Measurements from ENCODE around the gene ZNF609.

Gene ZNF609

DNA sequence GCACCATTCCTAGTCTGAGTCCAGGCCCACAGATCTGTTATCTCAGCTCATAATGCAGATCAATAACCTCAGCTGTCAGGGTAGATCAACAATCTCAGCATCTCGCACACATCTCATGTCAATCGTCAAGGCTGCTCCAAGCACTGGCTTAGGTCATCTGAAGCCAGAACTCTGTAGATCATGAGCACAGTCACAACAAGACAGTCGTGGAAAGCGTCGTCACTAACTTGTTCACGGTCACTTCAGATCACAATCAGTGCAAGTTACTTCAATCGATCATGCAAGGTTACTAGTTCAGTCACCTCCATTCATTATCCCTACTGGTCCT lies 243.2 kb downstream of the ZNF609 start:
- H3K79me2 ChIP-seq (ENCODE audit: control insufficient read depth, insufficient read depth, low read length, unreplicated experiment) = peaks cover 44% of the 10 kb centered on the region
- no peaks in the 10 kb centered on the region for H3K27me3 ChIP-seq (ENCODE audit: insufficient read depth, low read length)
- peaks cover 38% of the 10 kb centered on the region for H3K4me1 ChIP-seq (ENCODE audit: control insufficient read depth, insufficient read depth, low read length, unreplicated experiment)
- no peak overlapping the region for H3K27ac ChIP-seq (ENCODE audit: low read depth, low read length)
- peak overlapping the region; percentile 96 for H3K4me3 ChIP-seq (ENCODE audit: low read depth, low read length)
- peak overlapping the region; percentile 35 for H2AFZ ChIP-seq (ENCODE audit: low read length, unreplicated experiment)
- H3K36me3 ChIP-seq (ENCODE audit: insufficient read depth, low read length) = no peaks in the 10 kb centered on the region

DNA sequence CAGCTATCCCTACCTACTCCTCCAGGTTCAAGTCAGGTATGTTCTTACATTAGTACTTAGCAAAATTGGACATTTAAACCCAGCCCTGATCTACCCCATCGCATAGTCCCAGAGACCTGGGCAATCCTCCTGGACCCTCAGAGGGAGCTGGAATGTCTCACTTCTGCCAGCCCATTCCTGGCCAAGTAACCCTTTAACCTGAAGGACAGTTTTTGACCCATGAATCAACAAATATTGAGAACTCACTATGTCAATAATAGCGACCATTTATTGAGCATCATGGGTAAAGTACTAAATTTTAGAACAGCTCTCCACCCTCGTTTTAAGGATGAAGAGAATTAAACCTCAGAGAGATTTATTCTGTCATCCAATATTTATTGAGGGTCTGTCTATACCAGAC lies 244.6 kb downstream of the ZNF609 start:
- Histone ChIP-seq H3K79me2 (ENCODE audit: control insufficient read depth, insufficient read depth, low read length, unreplicated experiment) (peaks cover 30% of the 10 kb centered on the region), H3K27me3 (ENCODE audit: insufficient read depth, low read length) (no peaks in the 10 kb centered on the region), H3K27ac (ENCODE audit: low read depth, low read length) (no peak overlapping the region), H2AFZ (ENCODE audit: low read length, unreplicated experiment) (no peak overlapping the region), H3K4me3 (ENCODE audit: low read depth, low read length) (no peak overlapping the region), H3K4me1 (ENCODE audit: control insufficient read depth, insufficient read depth, low read length, unreplicated experiment) (peaks cover 24% of the 10 kb centered on the region), H3K36me3 (ENCODE audit: insufficient read depth, low read length) (no peaks in the 10 kb centered on the region)

DNA sequence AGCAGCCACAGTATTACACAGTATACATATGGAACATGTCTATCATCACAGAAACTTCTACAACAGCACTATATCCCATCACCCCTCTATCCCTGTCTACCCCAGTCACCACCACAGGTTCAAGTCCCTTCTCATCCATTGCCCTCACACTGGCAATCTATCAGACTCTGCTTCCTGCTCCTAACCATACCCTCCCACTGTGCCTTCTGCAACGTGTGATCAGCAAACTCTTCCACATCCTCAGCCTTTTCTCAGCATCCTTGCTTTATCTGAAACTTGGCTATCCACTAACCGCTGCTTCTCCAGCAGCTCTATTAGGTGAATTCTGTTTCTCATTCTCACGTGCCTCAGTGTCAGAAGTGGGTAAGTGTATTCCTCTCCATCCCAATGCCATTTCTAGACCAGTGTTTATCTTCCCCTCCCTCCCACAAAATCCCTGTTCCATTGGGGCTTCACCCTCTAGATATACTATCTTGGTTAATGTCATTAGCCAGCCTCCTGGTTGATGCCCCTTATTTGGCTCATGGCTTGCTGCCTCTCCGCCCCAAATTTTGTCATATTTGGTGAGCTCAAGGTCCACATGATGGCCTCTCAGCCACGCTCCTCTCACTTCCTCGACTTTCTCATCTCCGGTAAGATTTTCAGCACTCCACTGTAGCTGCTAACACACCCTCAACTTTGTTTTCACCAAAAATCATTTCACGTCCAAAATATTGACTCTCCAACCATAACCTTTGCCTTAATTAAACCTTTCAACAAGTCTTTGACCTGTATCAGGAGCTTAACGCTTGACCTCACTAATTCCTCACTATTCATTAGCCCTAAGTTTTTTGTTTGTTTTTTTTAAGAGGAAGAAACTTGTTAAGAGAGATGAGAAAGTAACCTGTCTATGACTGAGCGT lies 245.9 kb downstream of the ZNF609 start:
- H3K4me3 ChIP-seq (ENCODE audit: low read depth, low read length) = no peak overlapping the region
- no peak overlapping the region for H2AFZ ChIP-seq (ENCODE audit: low read length, unreplicated experiment)
- H3K36me3 ChIP-seq (ENCODE audit: insufficient read depth, low read length) = no peaks in the 10 kb centered on the region
- H3K4me1 ChIP-seq (ENCODE audit: control insufficient read depth, insufficient read depth, low read length, unreplicated experiment) = peaks cover 12% of the 10 kb centered on the region
- H3K79me2 ChIP-seq (ENCODE audit: control insufficient read depth, insufficient read depth, low read length, unreplicated experiment) = peaks cover 17% of the 10 kb centered on the region
- H3K27me3 ChIP-seq (ENCODE audit: insufficient read depth, low read length) = no peaks in the 10 kb centered on the region
- H3K27ac ChIP-seq (ENCODE audit: low read depth, low read length) = no peak overlapping the region

DNA sequence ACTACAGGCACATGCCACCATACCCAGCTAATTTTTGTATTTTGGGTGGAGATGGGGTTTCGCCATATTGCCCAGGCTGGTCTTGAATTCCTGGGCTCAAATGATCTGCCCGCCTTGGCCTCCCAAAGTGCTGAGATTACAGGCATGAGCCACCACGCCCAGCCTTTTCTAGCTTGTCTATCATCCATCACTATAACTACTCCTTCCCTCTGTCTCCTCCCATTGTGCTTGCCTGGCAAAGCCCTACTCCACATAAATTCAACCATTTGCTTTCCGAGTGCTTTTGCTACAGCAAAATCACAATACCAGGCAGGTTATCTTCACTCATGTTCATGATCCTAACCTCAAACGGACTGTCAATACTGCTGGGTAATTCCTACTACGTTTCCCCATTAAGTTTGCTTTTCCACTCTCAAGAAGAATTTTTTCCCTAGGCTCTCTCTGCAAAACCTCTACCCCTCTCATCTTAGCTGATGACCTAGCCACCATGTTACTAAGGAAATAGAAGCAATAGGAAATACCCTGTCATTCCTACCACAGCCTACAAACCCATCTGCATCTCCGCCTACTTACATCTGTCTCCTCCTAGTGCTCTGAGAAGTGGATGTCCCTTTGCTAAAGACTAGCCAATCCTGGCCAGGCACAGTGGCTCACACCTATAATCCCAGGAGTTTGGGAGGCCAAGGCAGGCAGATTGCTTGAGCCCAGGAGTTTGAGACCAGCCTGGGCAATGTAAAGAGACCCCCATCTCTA lies 250.5 kb downstream of the ZNF609 start:
- Histone ChIP-seq H3K27ac (ENCODE audit: low read depth, low read length) (no peak overlapping the region), H3K4me3 (ENCODE audit: low read depth, low read length) (no peak overlapping the region), H3K79me2 (ENCODE audit: control insufficient read depth, insufficient read depth, low read length, unreplicated experiment) (no peaks in the 10 kb centered on the region), H3K4me1 (ENCODE audit: control insufficient read depth, insufficient read depth, low read length, unreplicated experiment) (no peaks in the 10 kb centered on the region), H3K27me3 (ENCODE audit: insufficient read depth, low read length) (no peaks in the 10 kb centered on the region), H3K36me3 (ENCODE audit: insufficient read depth, low read length) (no peaks in the 10 kb centered on the region), H2AFZ (ENCODE audit: low read length, unreplicated experiment) (no peak overlapping the region)

DNA sequence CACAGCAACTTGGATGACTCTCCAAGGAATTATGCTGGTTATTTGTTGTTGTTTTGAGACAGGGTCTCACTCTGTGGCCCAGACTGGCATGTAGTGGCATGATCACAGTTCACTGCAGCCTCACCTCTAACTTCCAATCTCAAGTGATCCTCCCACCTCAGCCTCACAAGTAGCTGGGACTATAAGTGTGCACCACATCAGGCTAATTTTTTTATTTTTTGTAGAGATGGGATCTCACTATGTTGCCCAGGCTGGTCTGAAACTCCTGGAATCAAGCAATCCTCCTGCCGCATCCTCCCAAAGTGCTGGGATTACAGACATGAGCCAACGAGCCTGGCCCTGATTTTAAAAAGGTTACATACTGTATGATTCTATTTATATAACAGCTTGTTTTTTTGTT lies 252.0 kb downstream of the ZNF609 start:
- no peak overlapping the region for H2AFZ ChIP-seq (ENCODE audit: low read length, unreplicated experiment)
- H3K27me3 ChIP-seq (ENCODE audit: insufficient read depth, low read length) = no peaks in the 10 kb centered on the region
- no peaks in the 10 kb centered on the region for H3K79me2 ChIP-seq (ENCODE audit: control insufficient read depth, insufficient read depth, low read length, unreplicated experiment)
- no peaks in the 10 kb centered on the region for H3K4me1 ChIP-seq (ENCODE audit: control insufficient read depth, insufficient read depth, low read length, unreplicated experiment)
- H3K27ac ChIP-seq (ENCODE audit: low read depth, low read length) = no peak overlapping the region
- H3K36me3 ChIP-seq (ENCODE audit: insufficient read depth, low read length) = no peaks in the 10 kb centered on the region
- H3K4me3 ChIP-seq (ENCODE audit: low read depth, low read length) = no peak overlapping the region

GRCh38 chr15:64713592-64713991 lies 253.2 kb downstream of the ZNF609 start:
- H3K27ac ChIP-seq (ENCODE audit: low read depth, low read length) = no peak overlapping the region
- no peak overlapping the region for H2AFZ ChIP-seq (ENCODE audit: low read length, unreplicated experiment)
- no peaks in the 10 kb centered on the region for H3K27me3 ChIP-seq (ENCODE audit: insufficient read depth, low read length)
- no peaks in the 10 kb centered on the region for H3K79me2 ChIP-seq (ENCODE audit: control insufficient read depth, insufficient read depth, low read length, unreplicated experiment)
- no peaks in the 10 kb centered on the region for H3K36me3 ChIP-seq (ENCODE audit: insufficient read depth, low read length)
- H3K4me1 ChIP-seq (ENCODE audit: control insufficient read depth, insufficient read depth, low read length, unreplicated experiment) = no peaks in the 10 kb centered on the region
- no peak overlapping the region for H3K4me3 ChIP-seq (ENCODE audit: low read depth, low read length)

- Histone ChIP-seq H3K79me2 (ENCODE audit: control insufficient read depth, insufficient read depth, low read length, unreplicated experiment) (no peaks in the 10 kb centered on the region), H3K27ac (ENCODE audit: low read depth, low read length) (no peak overlapping the region), H2AFZ (ENCODE audit: low read length, unreplicated experiment) (no peak overlapping the region), H3K36me3 (ENCODE audit: insufficient read depth, low read length) (no peaks in the 10 kb centered on the region), H3K4me1 (ENCODE audit: control insufficient read depth, insufficient read depth, low read length, unreplicated experiment) (no peaks in the 10 kb centered on the region), H3K27me3 (ENCODE audit: insufficient read depth, low read length) (no peaks in the 10 kb centered on the region), H3K4me3 (ENCODE audit: low read depth, low read length) (no peak overlapping the region)
These were observed 256.1 kb downstream of the ZNF609 start for GRCh38 chr15:64716452-64716851.

- no peak overlapping the region for H3K27ac ChIP-seq (ENCODE audit: low read depth, low read length)
- no peak overlapping the region for H3K4me3 ChIP-seq (ENCODE audit: low read depth, low read length)
- H3K36me3 ChIP-seq (ENCODE audit: insufficient read depth, low read length) = no peaks in the 10 kb centered on the region
- H3K27me3 ChIP-seq (ENCODE audit: insufficient read depth, low read length) = no peaks in the 10 kb centered on the region
- H2AFZ ChIP-seq (ENCODE audit: low read length, unreplicated experiment) = no peak overlapping the region
- H3K79me2 ChIP-seq (ENCODE audit: control insufficient read depth, insufficient read depth, low read length, unreplicated experiment) = no peaks in the 10 kb centered on the region
- no peaks in the 10 kb centered on the region for H3K4me1 ChIP-seq (ENCODE audit: control insufficient read depth, insufficient read depth, low read length, unreplicated experiment)
These were observed 256.8 kb downstream of the ZNF609 start for GRCh38 chr15:64717130-64717529.

DNA sequence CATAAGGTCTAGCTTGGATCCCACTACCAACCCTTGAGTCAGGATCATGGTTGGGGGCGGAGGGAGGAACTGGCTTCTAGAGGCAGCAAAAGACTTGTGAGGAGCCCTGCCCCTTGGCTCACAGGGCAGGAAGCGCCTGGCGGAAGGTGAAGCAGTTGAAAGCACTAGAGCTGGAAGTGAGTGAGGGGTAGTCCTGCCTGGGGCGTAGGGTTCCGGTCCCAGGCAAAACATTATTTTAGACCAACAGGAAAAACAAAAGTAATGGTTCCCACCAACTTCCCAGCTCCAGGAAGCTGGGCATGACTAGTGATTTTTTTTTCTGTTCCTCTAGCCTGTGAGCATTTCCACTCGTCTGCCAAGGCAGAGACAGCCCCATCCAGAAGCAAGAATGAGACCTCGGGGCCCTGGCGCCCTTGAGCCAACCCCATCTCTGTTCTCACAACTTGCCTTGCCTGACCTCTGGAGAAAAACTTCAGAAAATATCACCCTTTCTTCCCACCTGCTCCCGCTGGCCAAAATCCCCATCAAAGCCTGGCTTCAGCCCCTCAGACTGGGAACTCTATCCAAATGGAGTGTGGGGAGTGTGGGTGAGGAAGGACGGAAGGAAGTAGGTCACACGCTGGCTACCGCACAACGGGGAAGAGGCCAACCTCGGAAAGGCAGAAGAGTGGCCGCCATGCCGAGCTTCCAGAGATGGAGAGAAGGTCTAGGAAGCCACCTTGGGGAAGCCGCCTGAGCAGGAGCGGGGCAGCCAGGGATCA lies 257.5 kb downstream of the ZNF609 start:
- Histone ChIP-seq H3K79me2 (ENCODE audit: control insufficient read depth, insufficient read depth, low read length, unreplicated experiment) (no peaks in the 10 kb centered on the region), H3K4me1 (ENCODE audit: control insufficient read depth, insufficient read depth, low read length, unreplicated experiment) (no peaks in the 10 kb centered on the region), H3K27ac (ENCODE audit: low read depth, low read length) (no peak overlapping the region), H3K36me3 (ENCODE audit: insufficient read depth, low read length) (no peaks in the 10 kb centered on the region), H3K4me3 (ENCODE audit: low read depth, low read length) (no peak overlapping the region), H3K27me3 (ENCODE audit: insufficient read depth, low read length) (no peaks in the 10 kb centered on the region), H2AFZ (ENCODE audit: low read length, unreplicated experiment) (no peak overlapping the region)

DNA sequence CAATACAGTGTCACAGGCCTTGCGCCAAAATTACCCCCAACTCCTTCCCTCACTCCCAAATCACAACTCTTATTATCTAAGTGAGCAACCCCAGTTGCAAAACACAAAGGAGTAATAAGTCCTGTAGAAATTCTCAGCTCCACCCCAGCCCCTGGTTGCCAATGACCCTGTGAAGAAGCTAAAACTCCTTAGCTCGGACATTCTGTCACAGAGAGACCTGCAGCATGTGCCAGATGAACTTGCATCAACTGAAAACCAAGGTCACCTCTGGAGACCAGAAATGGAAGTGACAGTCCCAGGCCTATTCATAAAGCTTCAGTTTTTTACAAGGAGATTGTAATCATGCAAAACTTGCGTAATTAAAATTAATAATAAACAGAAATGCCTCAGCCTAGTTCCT lies 259.8 kb downstream of the ZNF609 start:
- H3K4me1 ChIP-seq (ENCODE audit: control insufficient read depth, insufficient read depth, low read length, unreplicated experiment) = no peaks in the 10 kb centered on the region
- H2AFZ ChIP-seq (ENCODE audit: low read length, unreplicated experiment) = no peak overlapping the region
- H3K36me3 ChIP-seq (ENCODE audit: insufficient read depth, low read length) = no peaks in the 10 kb centered on the region
- no peaks in the 10 kb centered on the region for H3K27me3 ChIP-seq (ENCODE audit: insufficient read depth, low read length)
- no peaks in the 10 kb centered on the region for H3K79me2 ChIP-seq (ENCODE audit: control insufficient read depth, insufficient read depth, low read length, unreplicated experiment)
- no peak overlapping the region for H3K27ac ChIP-seq (ENCODE audit: low read depth, low read length)
- H3K4me3 ChIP-seq (ENCODE audit: low read depth, low read length) = no peak overlapping the region

Measured in ACC112 (cell line).